ENCODE data around the gene RPS6KB2. TPM values are rescaled to one million over a fixed set of nuclear protein-coding genes. Genes with fewer than 3 reads are reported as not detected.
A peak's percentile ranks its signal among the peaks of the same experiment; 100 is the strongest.

The RPS6KB2 gene
- total RNA-seq, 1 experiment from 2014 or later: 116 TPM

GRCh38 chr11:67482827-67483798 lies 54.8 kb downstream of the RPS6KB2 start, which contains the start of gene AIP:
Gene AIP (plus strand): TSS chr11:67483026. CDS start chr11:67483159, 133 bp downstream.
- H3K9me3 Mint-ChIP-seq (ENCODE audit: unreplicated experiment): no peaks in the 10 kb centered on the region
- peak within 1 kb of the TSS; percentile 99 for H3K4me3 Mint-ChIP-seq (ENCODE audit: unreplicated experiment)
- Histone ChIP-seq H3K36me3 (ENCODE audit: control insufficient read depth, insufficient read depth, low read length) (peaks cover 4% of the 10 kb centered on the region), H3K9me3 (no peaks in the 10 kb centered on the region), H3K4me1 (peaks cover 4% of the 10 kb centered on the region; the same call in 1 of the 2 replicates), H3K27me3 (replicated peaks; ENCODE audit: control insufficient read depth, insufficient read depth, low read length) (no peaks in the 10 kb centered on the region), H3K4me3 (ENCODE audit: low read depth, low read length) (peak within 1 kb of the TSS; percentile 48)
- no peaks in the 10 kb centered on the region for H3K27me3 Mint-ChIP-seq (ENCODE audit: insufficient read depth, unreplicated experiment)
- intact Hi-C loops (cut with micrococcal nuclease; ENCODE audit: unreplicated experiment): loop anchor here (1.0 to 5.0 kb wide), 7 partner anchors 14 to 81 kb away; partner anchors contain the start of genes CDK2AP2, CORO1B, PPP1CA and RPS6KB2
- H3K27ac Mint-ChIP-seq (ENCODE audit: unreplicated experiment): peak within 1 kb of the TSS; percentile 99
- ChIA-PET POLR2A (interaction anchor here (0.6 to 1.8 kb wide), 12 partner anchors 9 to 147 kb away, joined by 3 to 16 read pairs (median 5); partner anchors contain the start of genes GSTP1, NUDT8, PPP1CA and RAD9A), CTCF (interaction anchor here (0.6 to 2.1 kb wide), 6 partner anchors 15 to 132 kb away, joined by 3 to 14 read pairs (median 3); partner anchors contain the start of genes CLCF1, PPP1CA, RAD9A and TMEM134)
- H3K4me1 Mint-ChIP-seq (ENCODE audit: low read depth, unreplicated experiment): peaks cover 24% of the 10 kb centered on the region
- H3K36me3 Mint-ChIP-seq (ENCODE audit: insufficient read depth, unreplicated experiment): peaks cover 42% of the 10 kb centered on the region
- peak; percentile 25 to 65 for TF ChIP-seq CTCF (IDR thresholded peaks at IDR 0.05; ENCODE audit: insufficient read depth in 1 of 2, low read depth in 1 of 2, low read length in 1 of 2, severe bottlenecking in 1 of 2, unreplicated experiment in 1 of 2)
- BruUV-seq (replicated peaks): TSS peak; percentile 66
- peak; percentile 100 for DNase-seq

- Mint-ChIP-seq H3K4me1 (ENCODE audit: low read depth, unreplicated experiment) (peaks cover 24% of the 10 kb centered on the region), H3K4me3 (ENCODE audit: unreplicated experiment) (peak overlapping the region; percentile 99), H3K9me3 (ENCODE audit: unreplicated experiment) (no peaks in the 10 kb centered on the region), H3K27me3 (ENCODE audit: insufficient read depth, unreplicated experiment) (no peaks in the 10 kb centered on the region), H3K27ac (ENCODE audit: unreplicated experiment) (peak overlapping the region; percentile 99), H3K36me3 (ENCODE audit: insufficient read depth, unreplicated experiment) (peaks cover 42% of the 10 kb centered on the region)
- H3K9me3 ChIP-seq: no peaks in the 10 kb centered on the region
- ChIA-PET POLR2A (interaction anchor here (0.6 to 1.8 kb wide), 2 partner anchors 15 to 82 kb away, joined by 3 to 12 read pairs; partner anchors contain the start of genes PPP1CA and TMEM134), CTCF (interaction anchor here (1.5 to 2.1 kb wide), 2 partner anchors 83 to 110 kb away, joined by 3 to 14 read pairs; partner anchors contain the start of genes CLCF1 and PPP1CA)
- intact Hi-C loops (cut with micrococcal nuclease; ENCODE audit: unreplicated experiment): loop anchor here (1.0 to 5.0 kb wide), 7 partner anchors 15 to 82 kb away; partner anchors contain the start of genes CDK2AP2, CORO1B, PPP1CA and RPS6KB2
- DNase-seq: peak in 1 of 2 experiments; percentile 47
- H3K4me3 ChIP-seq (ENCODE audit: low read depth, low read length): peak overlapping the region; percentile 48
- no peak for TF ChIP-seq CTCF (IDR thresholded peaks at IDR 0.05; ENCODE audit: insufficient read depth in 1 of 2, low read depth in 1 of 2, low read length in 1 of 2, severe bottlenecking in 1 of 2, unreplicated experiment in 1 of 2)
- peaks cover 5% of the 10 kb centered on the region for H3K36me3 ChIP-seq (ENCODE audit: control insufficient read depth, insufficient read depth, low read length)
- BruUV-seq (replicated peaks): no TSS peak
- H3K27me3 ChIP-seq (replicated peaks; ENCODE audit: control insufficient read depth, insufficient read depth, low read length): no peaks in the 10 kb centered on the region
- H3K4me1 ChIP-seq: peaks cover 4% of the 10 kb centered on the region; the same call in 1 of the 2 replicates
Measured at GRCh38 chr11:67483831-67484665, 55.8 kb downstream of the RPS6KB2 start.
